AG09319 (cell line): Measurements from ENCODE around the gene BDH1.

ENCODE experiments used
- DNase-seq: peaks from one replicate; pipeline ENCODE4 v3.0.0-alpha.2; 2010; ENCODE audit warnings: low read depth; ENCODE audit errors: extremely low read depth
- TF ChIP-seq, protein P1 (sequence below): IDR thresholded peaks from 2 replicates; pipeline ENCODE4 v1.5.1; 2011; ENCODE audit warnings: low read depth, mild to moderate bottlenecking, inconsistent platforms, low read length, moderate library complexity

Gene BDH1

GRCh38 chr3:197586181-197586580 lies 30.4 kb upstream of the BDH1 start:
- no peak for DNase-seq

GRCh38 chr3:197584733-197585132 lies 29.0 kb upstream of the BDH1 start:
- no peak for DNase-seq

More at GRCh38 chr3:197586181-197586580, 30.4 kb upstream of the BDH1 start:
- TF ChIP-seq, protein P1, sequence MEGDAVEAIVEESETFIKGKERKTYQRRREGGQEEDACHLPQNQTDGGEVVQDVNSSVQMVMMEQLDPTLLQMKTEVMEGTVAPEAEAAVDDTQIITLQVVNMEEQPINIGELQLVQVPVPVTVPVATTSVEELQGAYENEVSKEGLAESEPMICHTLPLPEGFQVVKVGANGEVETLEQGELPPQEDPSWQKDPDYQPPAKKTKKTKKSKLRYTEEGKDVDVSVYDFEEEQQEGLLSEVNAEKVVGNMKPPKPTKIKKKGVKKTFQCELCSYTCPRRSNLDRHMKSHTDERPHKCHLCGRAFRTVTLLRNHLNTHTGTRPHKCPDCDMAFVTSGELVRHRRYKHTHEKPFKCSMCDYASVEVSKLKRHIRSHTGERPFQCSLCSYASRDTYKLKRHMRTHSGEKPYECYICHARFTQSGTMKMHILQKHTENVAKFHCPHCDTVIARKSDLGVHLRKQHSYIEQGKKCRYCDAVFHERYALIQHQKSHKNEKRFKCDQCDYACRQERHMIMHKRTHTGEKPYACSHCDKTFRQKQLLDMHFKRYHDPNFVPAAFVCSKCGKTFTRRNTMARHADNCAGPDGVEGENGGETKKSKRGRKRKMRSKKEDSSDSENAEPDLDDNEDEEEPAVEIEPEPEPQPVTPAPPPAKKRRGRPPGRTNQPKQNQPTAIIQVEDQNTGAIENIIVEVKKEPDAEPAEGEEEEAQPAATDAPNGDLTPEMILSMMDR = no peak

GRCh38 chr3:197583371-197583770 lies 27.6 kb upstream of the BDH1 start:
- TF ChIP-seq, protein P1 = no peak
- no peak for DNase-seq

More at GRCh38 chr3:197584733-197585132, 29.0 kb upstream of the BDH1 start:
- TF ChIP-seq, protein P1 = no peak

- DNase-seq = no peak
- TF ChIP-seq, protein P1 = no peak
These were observed 24.5 kb upstream of the BDH1 start for GRCh38 chr3:197580253-197580691.

DNA sequence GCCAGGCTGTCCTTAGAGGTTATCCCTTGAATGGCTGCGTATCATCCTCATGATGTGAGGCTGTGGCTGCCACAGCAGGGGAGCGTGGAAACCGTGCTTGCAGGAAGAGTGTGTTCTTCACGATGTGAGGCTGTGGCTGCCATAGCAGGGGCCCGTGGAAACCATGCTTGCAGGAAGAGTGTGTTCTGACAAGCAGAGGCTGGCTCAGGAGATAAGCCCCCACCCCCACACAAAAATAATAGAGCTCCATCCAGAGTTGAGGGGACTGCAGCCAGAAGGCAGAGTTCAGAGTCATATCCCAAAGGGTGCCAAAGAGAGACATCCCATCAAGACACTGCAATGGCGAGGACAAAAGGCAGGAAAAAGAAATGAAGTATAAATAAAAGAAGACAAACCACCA lies 22.6 kb upstream of the BDH1 start:
- no peak for DNase-seq
- TF ChIP-seq, protein P1 = no peak

- TF ChIP-seq, protein P1 = no peak
- DNase-seq = no peak
These were observed 21.8 kb upstream of the BDH1 start for GRCh38 chr3:197577366-197578074.

GRCh38 chr3:197576838-197577237 lies 21.1 kb upstream of the BDH1 start:
- TF ChIP-seq, protein P1 = no peak
- no peak for DNase-seq
